Neural cell (in vitro differentiated cells): ENCODE data around the gene WFS1. TPM values are rescaled to one million over a fixed set of nuclear protein-coding genes. Genes with fewer than 3 reads are reported as not detected.

Experiments
- H2AFZ ChIP-seq: fragments of 200-600, 300-800 bp; sonication (generic), shearing (Covaris generic); 2 replicates; pipeline ENCODE4 v1.6.0; 2014; ENCODE audit warnings: low read depth, mild to moderate bottlenecking, antibody characterized with exemption, low read length, moderate library complexity
- H3F3A ChIP-seq: fragments of 200-600 bp; shearing (Covaris generic); 2 replicates; pipeline ENCODE4 v1.6.1; 2016; ENCODE audit warnings: mild to moderate bottlenecking, moderate library complexity, mixed read lengths, antibody characterized with exemption, low read length; ENCODE audit not compliant: insufficient read depth, poor library complexity, severe bottlenecking
- H3K27ac ChIP-seq: fragments of 200-600, 300-800 bp; sonication (generic), shearing (Covaris generic); 2 replicates; pipeline ENCODE4 v1.5.1; 2014; ENCODE audit warnings: mild to moderate bottlenecking, low read length, moderate library complexity
- H3K27me3 ChIP-seq: fragments of 300-800, 200-600 bp; sonication (generic), shearing (Covaris generic); 2 replicates; pipeline ENCODE4 v1.6.0; 2014; ENCODE audit warnings: mild to moderate bottlenecking, low read depth, low read length, moderate library complexity; ENCODE audit not compliant: insufficient read depth
- H3K36me3 ChIP-seq: fragments of 300-800, 200-600 bp; sonication (generic), shearing (Covaris generic); 2 replicates; pipeline ENCODE4 v1.5.1; 2014; ENCODE audit warnings: mild to moderate bottlenecking, antibody characterized with exemption, low read length, moderate library complexity; ENCODE audit not compliant: insufficient read depth
- H3K4me2 ChIP-seq: fragments of 300-800, 200-600 bp; sonication (generic), shearing (Covaris generic); 2 replicates; pipeline ENCODE4 v1.6.0; 2014; ENCODE audit warnings: mild to moderate bottlenecking, low read length
- H3K4me3 ChIP-seq: fragments of 300-800, 200-600 bp; sonication (generic), shearing (Covaris generic); 2 replicates; pipeline ENCODE4 v1.5.1; 2014; ENCODE audit warnings: mild to moderate bottlenecking, low read length, moderate library complexity
- H3K79me2 ChIP-seq: fragments of 200-600 bp; shearing (Covaris generic); replicated peaks from 2 replicates; pipeline ENCODE4 v1.6.0; 2014; ENCODE audit warnings: mild to moderate bottlenecking, low read length, moderate library complexity; ENCODE audit not compliant: insufficient read depth
- H3K9ac ChIP-seq: fragments of 300-800, 200-600 bp; sonication (generic), shearing (Covaris generic); 2 replicates; pipeline ENCODE4 v1.6.1; 2016; ENCODE audit warnings: mild to moderate bottlenecking, low read length, mixed read lengths
- H3K9me2 ChIP-seq: fragments of 200-600 bp; shearing (Covaris generic); 2 replicates; pipeline ENCODE4 v1.6.1; 2016; ENCODE audit warnings: mild to moderate bottlenecking, low read length, mixed read lengths; ENCODE audit not compliant: insufficient read depth
- H3K9me3 ChIP-seq: fragments of 200-600, 300-800 bp; sonication (generic), shearing (Covaris generic); 2 replicates; pipeline ENCODE4 v1.6.1; 2016; ENCODE audit warnings: mild to moderate bottlenecking, mixed run types, low read length, moderate library complexity, mixed read lengths
- H4K20me1 ChIP-seq: fragments of 200-600 bp; shearing (Covaris generic); 2 replicates; pipeline ENCODE4 v1.6.1; 2016; ENCODE audit warnings: mild to moderate bottlenecking, mixed run types; ENCODE audit not compliant: insufficient read depth
- CTCF ChIP-seq: fragments of 450-650 bp; IDR thresholded peaks from 2 replicates; pipeline ENCODE4 v1.5.1; 2014; ENCODE audit warnings: antibody characterized with exemption, mild to moderate bottlenecking, moderate library complexity; ENCODE audit not compliant: poor library complexity, severe bottlenecking
- MXI1 ChIP-seq: fragments of 450-650 bp; conservative IDR thresholded peaks from 2 replicates; pipeline ENCODE4 v1.6.1; 2014; ENCODE audit warnings: antibody characterized with exemption, mild to moderate bottlenecking; ENCODE audit not compliant: poor library complexity, severe bottlenecking
- POLR2AphosphoS5 ChIP-seq: IDR thresholded peaks from 2 replicates; pipeline ENCODE4 v1.6.1; 2012
- TAF1 ChIP-seq: IDR thresholded peaks from 2 replicates; pipeline ENCODE4 v1.6.1; 2012; ENCODE audit warnings: low read depth
- polyA plus RNA-seq: library from polyadenylated mRNA; depleted of rRNA; stranded (reverse); fragments of >200 nt; gene quantifications from 2 replicates; pipeline ENCODE4 v1.2.3, GENCODE V29; 2014
- TF ChIP-seq, protein P1 (sequence below): IDR thresholded peaks from 2 replicates; pipeline ENCODE4 v1.6.1; 2012; ENCODE audit warnings: borderline replicate concordance

Gene WFS1
- polyA plus RNA-seq, 1 donor from 2014 or later: 4.5 TPM

DNA sequence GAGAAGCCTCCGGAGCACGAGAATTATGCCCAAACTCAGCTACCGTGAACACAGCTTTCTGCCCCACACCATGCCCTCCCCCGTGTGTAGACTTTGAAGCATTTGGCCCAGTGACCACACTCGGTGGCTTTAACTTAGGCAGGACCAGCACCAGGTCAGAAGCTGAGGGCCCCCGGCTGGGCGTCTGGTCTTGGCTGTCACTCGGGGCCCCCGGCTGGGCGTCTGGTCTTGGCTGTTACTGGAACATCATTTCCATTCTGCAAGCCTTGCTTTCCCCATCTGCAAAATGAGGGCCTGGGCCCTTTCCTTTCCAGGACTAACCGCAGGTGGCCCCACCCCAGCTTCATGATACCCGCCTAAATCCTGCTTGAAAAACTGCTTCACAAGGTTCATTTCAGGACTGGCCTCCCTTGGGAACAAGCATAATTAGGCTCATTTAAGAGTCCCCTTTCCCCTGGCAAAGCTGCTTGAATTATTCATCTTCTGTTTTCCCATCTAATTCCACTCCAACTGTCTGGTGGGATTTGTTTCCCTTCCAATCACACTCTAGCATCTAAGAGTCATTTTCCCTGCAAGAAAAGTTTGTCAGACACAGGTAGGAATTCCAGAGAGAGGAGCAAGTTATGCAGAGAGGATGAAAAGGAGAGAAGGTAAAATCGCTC, 82.5 kb downstream of the WFS1 start:
- TF ChIP-seq, protein P1, sequence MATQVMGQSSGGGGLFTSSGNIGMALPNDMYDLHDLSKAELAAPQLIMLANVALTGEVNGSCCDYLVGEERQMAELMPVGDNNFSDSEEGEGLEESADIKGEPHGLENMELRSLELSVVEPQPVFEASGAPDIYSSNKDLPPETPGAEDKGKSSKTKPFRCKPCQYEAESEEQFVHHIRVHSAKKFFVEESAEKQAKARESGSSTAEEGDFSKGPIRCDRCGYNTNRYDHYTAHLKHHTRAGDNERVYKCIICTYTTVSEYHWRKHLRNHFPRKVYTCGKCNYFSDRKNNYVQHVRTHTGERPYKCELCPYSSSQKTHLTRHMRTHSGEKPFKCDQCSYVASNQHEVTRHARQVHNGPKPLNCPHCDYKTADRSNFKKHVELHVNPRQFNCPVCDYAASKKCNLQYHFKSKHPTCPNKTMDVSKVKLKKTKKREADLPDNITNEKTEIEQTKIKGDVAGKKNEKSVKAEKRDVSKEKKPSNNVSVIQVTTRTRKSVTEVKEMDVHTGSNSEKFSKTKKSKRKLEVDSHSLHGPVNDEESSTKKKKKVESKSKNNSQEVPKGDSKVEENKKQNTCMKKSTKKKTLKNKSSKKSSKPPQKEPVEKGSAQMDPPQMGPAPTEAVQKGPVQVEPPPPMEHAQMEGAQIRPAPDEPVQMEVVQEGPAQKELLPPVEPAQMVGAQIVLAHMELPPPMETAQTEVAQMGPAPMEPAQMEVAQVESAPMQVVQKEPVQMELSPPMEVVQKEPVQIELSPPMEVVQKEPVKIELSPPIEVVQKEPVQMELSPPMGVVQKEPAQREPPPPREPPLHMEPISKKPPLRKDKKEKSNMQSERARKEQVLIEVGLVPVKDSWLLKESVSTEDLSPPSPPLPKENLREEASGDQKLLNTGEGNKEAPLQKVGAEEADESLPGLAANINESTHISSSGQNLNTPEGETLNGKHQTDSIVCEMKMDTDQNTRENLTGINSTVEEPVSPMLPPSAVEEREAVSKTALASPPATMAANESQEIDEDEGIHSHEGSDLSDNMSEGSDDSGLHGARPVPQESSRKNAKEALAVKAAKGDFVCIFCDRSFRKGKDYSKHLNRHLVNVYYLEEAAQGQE: peak; percentile 98
- TF ChIP-seq CTCF (no peak), MXI1 (peak; percentile 18), POLR2AphosphoS5 (peak; percentile 19), TAF1 (no peak)
- no peak overlapping the region for H2AFZ ChIP-seq
- H4K20me1 ChIP-seq: no peaks in the 10 kb centered on the region
- no peaks in the 10 kb centered on the region for H3K36me3 ChIP-seq
- H3K4me2 ChIP-seq: no peak overlapping the region
- H3K9me2 ChIP-seq: no peaks in the 10 kb centered on the region
- H3K79me2 ChIP-seq: no peaks in the 10 kb centered on the region
- H3K4me3 ChIP-seq: peak overlapping the region; percentile 25
- no peaks in the 10 kb centered on the region for H3F3A ChIP-seq
- peak overlapping the region; percentile 29 for H3K27ac ChIP-seq
- no peaks in the 10 kb centered on the region for H3K27me3 ChIP-seq
- H3K9ac ChIP-seq: peak overlapping the region; percentile 16
- H3K9me3 ChIP-seq: no peaks in the 10 kb centered on the region

Other genes starting within 250 kb of the WFS1 start
- 15.3 and 19.5 TPM in 2 replicates for gene JAKMIP1, start 69.3 kb upstream of the WFS1 start, polyA plus RNA-seq
- gene PPP2R2C, start 202.8 kb downstream of the WFS1 start, polyA plus RNA-seq: 34.4 and 41.2 TPM in 2 replicates